K562 (cell line): ENCODE measurements around the gene HOXA1. TPM values are rescaled to one million over a fixed set of nuclear protein-coding genes. Genes with fewer than 3 reads are reported as not detected.

Experiments
- ATAC-seq: fragments of 200-7000 bp; cut with Tn5 transposase; 3 replicates; pipeline ENCODE4 v1.9.1; 2020; ENCODE audit warnings: moderate library complexity
- BruUV-seq: library from RNA; stranded (reverse); fragments of 400-500 nt; replicated peaks from 2 replicates; lab custom pipeline; 2021; lab: Mats Ljungman, UMichigan
- CTCF ChIA-PET: fragments of 300-600 bp; formaldehyde crosslinking; extraction: SDS; loops from one replicate; lab custom pipeline; 2021; ENCODE audit warnings: low intra/inter-chr PET ratio; lab: Yijun Ruan, JAX
- POLR2A ChIA-PET: fragments of 300-600, 350-650 bp; sonication (Branson Sonifier 250); formaldehyde crosslinking; extraction: SDS; loops from one replicate; lab custom pipeline; 2021; ENCODE audit warnings: antibody characterized with exemption, inconsistent platforms; lab: Yijun Ruan, JAX
- DNase-seq, 4 experiments: peaks; one replicate each; pipeline versions ENCODE4 v3.0.0 to v3.0.0-alpha.2; 2011 to 2018; ENCODE audit warnings: low spot score in 3 of 4, mixed read lengths in 3 of 4; ENCODE audit errors: extremely low read depth in 1 of 4
- FAIRE-seq: peaks from 2 replicates; lab custom pipeline; 2011; peaks lifted over from hg19 to GRCh38; lab: Jason Lieb, UNC
- H2AFZ ChIP-seq: 2 replicates; pipeline ENCODE4 v1.6.0; 2011; ENCODE audit warnings: low read depth, low read length, control low read depth, inconsistent platforms
- H3K27ac ChIP-seq: fragments of 200-600 bp; 3 replicates; pipeline ENCODE4 v1.8.0; 2011; ENCODE audit warnings: low read depth, mild to moderate bottlenecking, control low read depth, inconsistent platforms, low read length, moderate library complexity, mixed read lengths; ENCODE audit errors: extremely low read depth
- H3K27me3 ChIP-seq, 2 experiments: fragments of 300-600 bp in 1 of 2; 2 replicates in 1 of 2; 3 replicates in 1 of 2; pipeline versions ENCODE4 v1.6.0 to v1.8.0; 2011; ENCODE audit warnings: inconsistent platforms in 2 of 2, low read length in 2 of 2, mild to moderate bottlenecking in 1 of 2, mixed read lengths in 1 of 2, moderate library complexity in 1 of 2; ENCODE audit not compliant: control insufficient read depth in 2 of 2, insufficient read depth in 2 of 2
- H3K36me3 ChIP-seq: fragments of 300-600 bp; 3 replicates; pipeline ENCODE4 v1.8.0; 2011; ENCODE audit warnings: mild to moderate bottlenecking, low read length, inconsistent platforms; ENCODE audit not compliant: control insufficient read depth, insufficient read depth
- H3K4me1 ChIP-seq, 2 experiments: fragments of 200-600 bp in 1 of 2; replicated peaks in 1 of 2; 2 replicates in 1 of 2; 3 replicates in 1 of 2; pipeline versions ENCODE4 v1.5.1 to v1.8.0; 2011; ENCODE audit warnings: inconsistent platforms in 2 of 2, low read length in 2 of 2, mild to moderate bottlenecking in 1 of 2, mixed read lengths in 1 of 2, moderate library complexity in 1 of 2; ENCODE audit not compliant: control insufficient read depth in 2 of 2, insufficient read depth in 2 of 2
- H3K4me2 ChIP-seq: 2 replicates; pipeline ENCODE4 v1.6.1; 2011; ENCODE audit warnings: low read length, control low read depth, inconsistent platforms, mixed read lengths; ENCODE audit not compliant: insufficient read depth
- H3K4me3 ChIP-seq: fragments of 200-600 bp; sonication (generic), shearing (Covaris generic); 2 replicates; pipeline ENCODE4 v1.5.1; 2016; ENCODE audit warnings: control low read depth, inconsistent platforms
- H3K79me2 ChIP-seq: fragments of 200-600 bp; 3 replicates; pipeline ENCODE4 v1.8.0; 2011; ENCODE audit warnings: low read length, inconsistent platforms; ENCODE audit not compliant: control insufficient read depth, insufficient read depth
- H3K9ac ChIP-seq, 2 experiments: 2 replicates each; pipeline versions ENCODE4 v1.6.0 to v1.6.1; 2011; ENCODE audit warnings: low read depth in 2 of 2, low read length in 2 of 2, control low read depth in 1 of 2, inconsistent platforms in 1 of 2, mild to moderate bottlenecking in 1 of 2, mixed read lengths in 1 of 2; ENCODE audit not compliant: insufficient read depth in 1 of 2
- H3K9me1 ChIP-seq: one replicate; pipeline ENCODE4 v1.6.0; 2011; ENCODE audit warnings: inconsistent platforms, mild to moderate bottlenecking, low read length, moderate library complexity; ENCODE audit not compliant: control insufficient read depth, insufficient read depth
- H3K9me3 ChIP-seq: replicated peaks from 2 replicates; pipeline ENCODE4 v1.5.1; 2011; ENCODE audit warnings: low read depth, low read length, inconsistent platforms; ENCODE audit not compliant: control insufficient read depth, insufficient read depth
- H4K20me1 ChIP-seq: replicated peaks from 2 replicates; pipeline ENCODE4 v1.6.1; 2011; ENCODE audit warnings: low read length, inconsistent platforms, mixed read lengths; ENCODE audit not compliant: control insufficient read depth, insufficient read depth
- CBFB ChIP-seq: sonication (generic); formaldehyde crosslinking; IDR thresholded peaks from 2 replicates; pipeline ENCODE4 v1.4.0; 2020; ENCODE audit warnings: mild to moderate bottlenecking, missing genetic modification reagents
- STAT5B ChIP-seq: fragments of 250-450 bp; sonication (Bioruptor Pico); IDR thresholded peaks from 2 replicates; pipeline ENCODE4 v1.8.0; 2021; ENCODE audit warnings: mild to moderate bottlenecking, inconsistent platforms
- U2AF1 ChIP-seq: fragments of 200-400 bp; formaldehyde crosslinking; optimal IDR thresholded peaks from 2 replicates; pipeline ENCODE3; 2017; ENCODE audit warnings: mild to moderate bottlenecking, low read depth, low read length, moderate library complexity
- ZFP30 ChIP-seq: fragments of 250-450 bp; sonication (Bioruptor Pico); IDR thresholded peaks from 2 replicates; pipeline ENCODE4 v1.8.0; 2022; ENCODE audit warnings: moderate library complexity, mild to moderate bottlenecking, inconsistent platforms, borderline replicate concordance
- ZNF263 ChIP-seq: sonication (generic); formaldehyde crosslinking; IDR thresholded peaks from 2 replicates; pipeline ENCODE4 v1.8.0; 2022; ENCODE audit warnings: mild to moderate bottlenecking, missing genetic modification reagents, borderline replicate concordance
- WGBS: fragments of 100-300 bp; shearing (Covaris generic); methylation state at CpG from one replicate; pipeline ENCODE4 v1.1.6; 2016; ENCODE audit warnings: low coverage, mixed read lengths; ENCODE audit not compliant: insufficient coverage; ENCODE audit errors: missing lambda C conversion rate; 5-methylcytosine and 5-hydroxymethylcytosine counted together
- in situ Hi-C: fragments of 300-500 bp; cut with MboI; formaldehyde crosslinking; loops from 4 replicates; pipeline ENCODE4 v1.15.0; 2018; ENCODE audit warnings: inconsistent platforms, mixed read lengths
- intact Hi-C: fragments of 100-400 bp; cut with micrococcal nuclease; formaldehyde crosslinking; loops from 2 replicates; pipeline ENCODE4 v1.14.2; 2022
- polyA plus RNA-seq, 8 experiments: library from polyadenylated mRNA; depleted of rRNA in 4 of 8; stranded (reverse) in 5 of 8; unstranded in 3 of 8; fragments of >200 nt; fragmentation: Nextera tagmentation in 2 of 8; fragmentation: Illumina TruSeq in 1 of 8; extraction: Ambion mirVana in 2 of 8; extraction: Trizol in 1 of 8; gene quantifications; 2 replicates each; pipeline versions ENCODE4 v1.2.1 to v1.2.3, GENCODE V29; 2011 to 2014; ENCODE audit warnings: inconsistent platforms in 1 of 8, missing spikeins in 1 of 8
- total RNA-seq, 7 experiments: library from RNA; depleted of rRNA in 6 of 7; stranded (reverse); fragments of >200 nt in 6 of 7; fragmentation: Illumina TruSeq in 2 of 7; extraction: Trizol in 2 of 7; gene quantifications; 2 replicates each; pipeline versions ENCODE4 v1.2.1 to v1.2.3, GENCODE V29; 2011 to 2021; ENCODE audit warnings: low replicate concordance in 1 of 7
- TF ChIP-seq, protein P1 (sequence below): sonication (generic); formaldehyde crosslinking; IDR thresholded peaks from 2 replicates; pipeline ENCODE4 v1.4.0; 2020; ENCODE audit warnings: mild to moderate bottlenecking, missing genetic modification reagents
- TF ChIP-seq, protein P2 (sequence below): fragments of 450-650 bp; formaldehyde crosslinking; IDR thresholded peaks from 2 replicates; pipeline ENCODE4 v1.4.0; 2020; ENCODE audit warnings: mild to moderate bottlenecking, moderate library complexity

HOXA1 gene
- total and polyA plus RNA-seq, 9 of the 15 experiments (the other 6 are each of a cell fraction or from before 2014, with no cell fraction given) = 0.03 to 0.63 (median 0.09) TPM; not detected in 4

DNA sequence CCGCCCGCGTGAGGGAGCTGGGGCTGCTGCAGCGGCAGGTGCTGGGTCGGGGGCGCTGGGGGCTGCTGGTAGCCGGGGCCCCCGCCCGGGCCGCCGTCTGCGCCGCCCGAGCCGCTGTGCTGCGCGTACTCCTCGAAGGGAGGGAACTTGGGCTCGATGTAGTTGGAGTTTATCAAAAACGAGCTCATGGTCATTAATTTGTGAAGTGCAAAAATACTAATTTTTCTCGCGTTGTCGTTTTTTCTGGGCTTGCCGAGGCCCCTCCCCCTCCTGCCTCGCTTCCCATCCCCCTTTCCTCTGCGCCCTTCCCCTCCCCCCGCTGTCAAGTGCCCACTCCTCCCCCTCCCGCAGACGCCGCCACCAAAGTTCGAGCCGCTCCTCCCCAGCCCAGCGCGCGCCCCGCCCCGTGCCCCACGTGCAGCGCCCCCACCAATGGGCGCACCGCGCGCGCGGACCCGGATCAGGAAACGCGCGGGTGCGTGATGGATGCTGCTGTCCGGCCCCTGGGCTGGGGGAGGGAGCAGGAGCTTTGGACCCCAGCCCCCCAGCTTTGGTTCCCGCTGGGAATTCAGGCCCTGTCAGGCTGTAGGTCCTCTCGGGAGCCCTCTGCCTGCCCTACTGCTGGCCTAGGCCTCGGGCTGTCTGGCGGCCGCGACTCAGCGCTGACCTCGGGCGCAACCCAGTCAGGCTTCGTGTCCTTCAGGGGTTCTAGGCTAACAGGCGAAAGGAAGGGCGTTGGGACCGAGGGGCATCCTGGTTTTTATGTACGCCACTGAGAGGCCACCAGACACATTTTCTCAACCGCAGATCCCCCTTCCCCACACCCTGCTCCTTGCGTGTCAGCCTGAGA, 35.0 kb upstream of the HOXA1 start, which contains the start of gene HOXA4 (continued):
- TF ChIP-seq ZNF263 (CRISPR knock-in tag) = no peak

DNA sequence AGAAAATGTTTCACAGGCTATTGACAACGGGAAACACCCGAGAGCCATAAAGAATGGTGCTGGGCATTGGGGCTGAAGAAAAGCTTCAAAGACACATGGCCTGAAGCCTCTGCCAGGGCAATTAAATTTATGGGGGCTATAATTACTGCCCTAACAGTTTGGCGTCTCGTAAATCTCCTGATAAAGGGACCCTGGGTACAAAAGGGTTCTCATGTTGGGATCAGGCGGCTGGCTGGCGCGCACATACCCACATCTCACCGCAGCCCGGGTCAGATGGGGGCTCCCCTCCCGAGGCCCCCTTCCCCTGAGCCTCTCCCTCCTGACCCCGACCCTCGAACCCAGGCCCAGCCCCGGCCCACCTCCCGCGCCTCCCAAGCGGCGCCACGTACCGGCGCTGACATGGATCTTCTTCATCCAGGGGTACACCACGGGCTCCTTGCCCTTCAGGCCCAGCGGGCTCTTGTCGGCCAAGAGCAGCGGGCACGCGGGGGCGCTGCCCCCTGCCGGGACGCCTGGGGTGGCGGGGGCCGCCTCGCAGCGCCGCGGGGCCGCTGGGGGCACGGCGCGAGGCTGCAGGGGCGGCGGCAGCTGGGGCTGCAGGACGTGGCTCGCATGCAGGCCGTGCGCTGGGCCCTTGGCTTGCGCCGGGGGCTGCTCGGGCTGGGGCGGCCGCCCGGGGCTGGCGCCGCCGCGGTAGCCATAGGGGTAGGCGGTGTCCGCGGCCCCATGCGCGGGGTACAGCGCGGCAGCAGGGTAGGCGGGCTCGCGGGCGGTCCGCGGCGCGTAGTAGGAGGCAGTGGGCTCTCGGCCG, 34.1 kb upstream of the HOXA1 start:
- POLR2A ChIA-PET = no interaction called here
- no peak for DNase-seq
- in situ Hi-C loops = loop anchor here (5.0 kb wide), 1 partner anchor 53 kb away; no protein-coding TSS in a partner anchor
- CTCF ChIA-PET = no interaction called here
- ATAC-seq = no peak
- FAIRE-seq = no peak
- no peak overlapping the region for H3K4me3 ChIP-seq
- H2AFZ ChIP-seq = no peak overlapping the region
- BruUV-seq = no TSS peak
- H3K9me1 ChIP-seq = no peaks in the 10 kb centered on the region
- TF ChIP-seq ZFP30 (CRISPR knock-in tag) (no peak), CBFB (no peak), U2AF1 (no peak), STAT5B (CRISPR knock-in tag) (no peak)
- TF ChIP-seq, protein P1, sequence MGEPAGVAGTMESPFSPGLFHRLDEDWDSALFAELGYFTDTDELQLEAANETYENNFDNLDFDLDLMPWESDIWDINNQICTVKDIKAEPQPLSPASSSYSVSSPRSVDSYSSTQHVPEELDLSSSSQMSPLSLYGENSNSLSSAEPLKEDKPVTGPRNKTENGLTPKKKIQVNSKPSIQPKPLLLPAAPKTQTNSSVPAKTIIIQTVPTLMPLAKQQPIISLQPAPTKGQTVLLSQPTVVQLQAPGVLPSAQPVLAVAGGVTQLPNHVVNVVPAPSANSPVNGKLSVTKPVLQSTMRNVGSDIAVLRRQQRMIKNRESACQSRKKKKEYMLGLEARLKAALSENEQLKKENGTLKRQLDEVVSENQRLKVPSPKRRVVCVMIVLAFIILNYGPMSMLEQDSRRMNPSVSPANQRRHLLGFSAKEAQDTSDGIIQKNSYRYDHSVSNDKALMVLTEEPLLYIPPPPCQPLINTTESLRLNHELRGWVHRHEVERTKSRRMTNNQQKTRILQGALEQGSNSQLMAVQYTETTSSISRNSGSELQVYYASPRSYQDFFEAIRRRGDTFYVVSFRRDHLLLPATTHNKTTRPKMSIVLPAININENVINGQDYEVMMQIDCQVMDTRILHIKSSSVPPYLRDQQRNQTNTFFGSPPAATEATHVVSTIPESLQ (CRISPR knock-in tag) = no peak
- TF ChIP-seq, protein P2, sequence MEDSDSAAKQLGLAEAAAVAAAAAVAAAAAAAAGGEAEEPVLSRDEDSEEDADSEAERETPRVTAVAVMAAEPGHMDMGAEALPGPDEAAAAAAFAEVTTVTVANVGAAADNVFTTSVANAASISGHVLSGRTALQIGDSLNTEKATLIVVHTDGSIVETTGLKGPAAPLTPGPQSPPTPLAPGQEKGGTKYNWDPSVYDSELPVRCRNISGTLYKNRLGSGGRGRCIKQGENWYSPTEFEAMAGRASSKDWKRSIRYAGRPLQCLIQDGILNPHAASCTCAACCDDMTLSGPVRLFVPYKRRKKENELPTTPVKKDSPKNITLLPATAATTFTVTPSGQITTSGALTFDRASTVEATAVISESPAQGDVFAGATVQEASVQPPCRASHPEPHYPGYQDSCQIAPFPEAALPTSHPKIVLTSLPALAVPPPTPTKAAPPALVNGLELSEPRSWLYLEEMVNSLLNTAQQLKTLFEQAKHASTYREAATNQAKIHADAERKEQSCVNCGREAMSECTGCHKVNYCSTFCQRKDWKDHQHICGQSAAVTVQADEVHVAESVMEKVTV (CRISPR knock-in tag) = no peak
- TF ChIP-seq, all 486 proteins: peak for 0
- whole genome bisulfite sequencing = 27% methylated on average over 17 of the region's 72 CpGs
- peaks cover 14 to 33% of the 10 kb centered on the region in 2 experiments for H3K27me3 ChIP-seq
- H3K79me2 ChIP-seq = no peaks in the 10 kb centered on the region
- no peaks in the 10 kb centered on the region for H3K4me1 ChIP-seq
- H4K20me1 ChIP-seq = no peaks in the 10 kb centered on the region; the same call in 1 of the 2 replicates
- H3K9ac ChIP-seq = no peak overlapping the region
- H3K36me3 ChIP-seq = no peaks in the 10 kb centered on the region
- intact Hi-C loops = no loop called here
- no peak overlapping the region for H3K4me2 ChIP-seq
- H3K27ac ChIP-seq = no peak overlapping the region
- no peaks in the 10 kb centered on the region for H3K9me3 ChIP-seq
